Activated CD4-positive, alpha-beta T cell treated with anti-CD3 and anti-CD28 coated beads, Interleukin-2, amount 50 U/mL, for 1 hour (primary cell): ENCODE results near the gene COL4A3.

Experiments
- DNase-seq: peaks from one replicate; pipeline ENCODE4 v3.0.0-alpha.2; 2020

The COL4A3 gene

DNA sequence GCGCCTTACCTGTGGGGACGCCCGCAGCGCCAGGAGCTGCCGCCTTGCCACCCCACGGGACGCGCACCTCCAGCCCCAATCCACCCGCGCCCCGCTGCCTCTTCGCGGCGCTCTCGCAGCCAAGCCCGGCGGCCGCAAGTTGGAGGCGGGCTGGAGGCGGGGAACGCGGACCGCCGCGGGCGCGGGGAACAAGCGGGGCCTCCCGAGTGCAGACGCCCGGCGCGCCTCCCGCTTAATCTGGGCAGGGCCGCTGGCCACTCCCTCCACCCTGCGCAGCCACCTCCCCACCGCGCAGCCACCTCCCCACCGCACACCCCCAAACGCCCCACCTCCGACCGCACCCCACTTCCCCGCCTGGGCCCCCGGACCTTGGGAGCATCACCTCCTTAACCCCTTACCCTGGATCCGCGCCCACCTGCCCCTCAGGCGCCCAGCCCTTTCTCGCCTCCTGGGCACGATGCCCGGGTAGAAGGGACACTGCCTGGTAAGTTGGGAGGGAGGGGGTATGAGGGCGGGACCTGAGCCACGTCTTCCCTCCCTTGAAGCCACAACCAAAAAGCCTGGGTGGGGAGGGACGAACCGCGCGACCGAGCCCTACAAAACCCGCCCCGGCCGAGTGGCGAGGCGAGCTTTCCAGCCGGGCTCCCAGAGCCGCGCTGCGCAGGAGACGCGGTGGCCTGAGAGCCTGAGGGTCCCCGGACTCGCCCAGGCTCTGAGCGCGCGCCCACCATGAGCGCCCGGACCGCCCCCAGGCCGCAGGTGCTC is at the start of gene COL4A3, which contains the start of gene COL4A4:
TSS of gene COL4A3 (plus strand) at position 627 of the 765 bp plus-strand sequence. CDS start at position 730, 103 bp downstream.
TSS of gene COL4A4 (minus strand) at position 208 of the 765 bp plus-strand sequence. CDS start 16,722 bp downstream, outside the sequence.
- no peak for DNase-seq

DNA sequence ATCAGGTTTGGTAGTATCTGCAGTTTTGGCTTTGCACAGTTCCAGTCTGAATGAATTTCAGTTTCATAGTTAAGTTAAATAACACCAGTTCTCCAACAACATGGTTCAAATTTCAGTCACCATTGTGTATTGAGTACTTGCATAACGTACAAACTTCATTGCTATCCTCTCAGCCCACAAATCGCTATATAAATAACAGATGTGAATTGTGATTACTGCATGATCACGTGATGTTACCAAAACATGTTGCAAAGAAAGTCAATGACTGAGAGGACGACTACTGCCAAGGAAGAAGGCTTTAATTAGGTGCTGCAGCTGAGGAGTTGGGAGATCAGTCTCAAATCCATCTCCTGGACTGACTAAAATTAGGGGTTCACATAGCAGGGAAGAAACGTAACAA is 48.7 kb upstream of the COL4A3 start:
- no peak for DNase-seq

DNA sequence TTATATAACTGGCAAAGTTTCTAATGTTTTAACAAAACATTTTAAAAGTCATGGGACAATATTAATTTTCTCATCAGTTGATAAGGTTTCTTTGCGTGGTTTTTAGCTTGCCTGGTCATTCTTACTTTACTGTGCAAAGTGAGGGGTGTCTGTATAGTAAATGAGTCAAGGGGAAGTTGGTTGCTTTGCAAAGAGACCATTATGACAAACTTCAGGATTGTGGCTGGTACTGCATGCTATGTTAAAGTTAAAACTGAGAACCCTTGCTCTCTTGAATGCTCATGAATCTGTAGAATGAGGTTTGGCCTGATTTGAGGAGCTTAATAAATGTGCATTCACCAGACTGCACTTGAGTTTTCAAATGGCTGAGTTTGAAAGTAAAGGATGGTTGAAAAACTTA is 47.4 kb upstream of the COL4A3 start:
- no peak for DNase-seq

DNA sequence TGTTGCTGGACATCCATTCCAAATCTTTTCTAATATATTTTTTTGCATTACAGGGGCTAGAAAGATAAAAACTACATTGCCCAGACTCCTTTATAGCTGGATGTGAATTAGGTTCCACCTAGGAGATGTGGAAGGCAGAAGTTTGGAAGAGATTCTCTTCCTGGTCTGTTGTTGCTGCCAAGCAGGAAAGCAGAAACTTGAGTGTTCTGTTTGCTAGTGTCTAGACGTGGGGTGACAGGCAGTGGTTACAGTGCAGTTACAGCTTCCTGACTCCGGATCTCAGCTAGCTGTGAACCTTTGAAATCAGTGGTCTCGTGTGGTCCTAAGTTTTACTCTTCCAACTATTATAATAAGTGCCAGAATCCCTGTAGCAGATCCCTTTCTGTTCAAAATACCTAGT is 46.6 kb upstream of the COL4A3 start:
- no peak for DNase-seq

DNA sequence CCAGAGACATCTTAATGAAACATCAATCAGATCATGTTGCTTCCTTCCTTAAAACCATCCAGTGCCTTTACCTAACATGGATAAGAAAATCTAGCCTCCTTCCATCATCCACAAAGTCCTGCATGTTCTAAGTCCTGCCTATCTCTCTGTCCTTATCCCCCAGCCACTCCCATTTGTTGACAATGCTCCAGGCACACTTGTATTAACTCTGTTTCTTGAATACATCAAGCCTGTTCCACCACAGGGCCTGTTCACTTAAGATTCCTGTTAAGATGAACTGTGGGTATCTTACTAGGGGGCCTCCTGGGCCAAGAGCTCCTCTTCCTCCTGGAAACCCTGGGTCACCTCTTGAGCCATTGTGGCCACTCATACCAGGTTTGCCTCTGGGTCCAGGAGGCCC is 46.1 kb upstream of the COL4A3 start:
- no peak for DNase-seq

- no peak for DNase-seq
Measured at GRCh38 chr2:227123697-227124096, 40.7 kb upstream of the COL4A3 start.

- DNase-seq = no peak
Measured at GRCh38 chr2:227124811-227125210, 39.6 kb upstream of the COL4A3 start.

DNA sequence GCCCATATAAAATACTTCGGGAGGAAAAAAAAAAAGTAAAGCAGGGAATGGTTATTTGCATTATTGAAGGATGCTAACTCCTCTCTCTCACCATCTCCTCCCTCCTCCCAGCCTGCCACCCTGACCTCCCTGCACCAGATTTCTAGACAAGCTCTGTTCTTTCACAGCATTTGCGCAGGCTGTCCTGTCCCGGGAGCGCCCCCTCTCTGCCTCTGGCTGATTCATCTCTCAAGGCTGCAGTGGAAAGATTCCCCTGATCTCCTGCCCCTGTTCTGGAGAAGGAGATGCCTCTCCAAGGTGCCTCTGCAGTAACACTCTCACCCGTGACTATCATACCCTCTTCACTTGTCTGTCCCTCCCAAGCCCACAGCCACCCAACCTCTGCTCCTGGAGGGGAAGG is 38.9 kb upstream of the COL4A3 start:
- DNase-seq = no peak

DNA sequence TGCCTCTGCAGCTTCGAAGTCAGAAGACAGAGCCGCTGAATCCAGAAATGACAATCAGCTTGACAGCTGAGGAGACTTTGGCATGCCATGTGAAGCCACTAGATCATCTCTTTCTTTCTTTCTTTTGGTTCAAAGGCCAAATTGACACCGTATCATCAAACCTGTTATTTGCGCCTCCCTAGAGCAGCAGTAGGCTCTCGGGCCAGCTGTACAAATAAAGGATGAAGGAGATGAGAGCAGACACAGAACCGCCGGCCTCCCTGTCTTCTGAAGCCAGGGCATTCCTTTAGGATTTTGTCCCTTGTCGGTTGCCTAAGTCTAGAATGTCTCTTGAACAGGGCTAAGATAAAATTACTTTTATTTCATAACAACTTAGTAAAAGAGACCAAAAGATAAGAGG is 37.2 kb upstream of the COL4A3 start:
- DNase-seq = no peak

DNA sequence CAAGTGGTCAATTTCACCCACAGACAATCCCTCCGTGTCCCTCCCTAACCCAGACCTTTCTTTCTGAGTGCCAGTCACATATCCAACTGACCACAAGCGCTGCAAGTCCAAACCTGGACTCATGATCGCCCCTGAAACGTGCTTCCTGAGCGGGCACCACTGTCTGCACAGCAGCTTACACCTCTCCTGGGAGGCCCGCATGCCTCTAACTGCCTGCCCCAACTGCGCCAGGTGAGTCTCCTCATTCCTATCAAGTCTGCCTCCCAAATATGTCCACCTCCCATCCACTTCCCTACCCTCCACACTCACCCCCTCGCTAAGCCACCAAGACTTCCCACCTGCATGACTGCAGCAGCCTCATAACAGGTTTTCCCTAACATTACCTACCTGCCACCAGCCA is 33.8 kb upstream of the COL4A3 start:
- DNase-seq = no peak

DNA sequence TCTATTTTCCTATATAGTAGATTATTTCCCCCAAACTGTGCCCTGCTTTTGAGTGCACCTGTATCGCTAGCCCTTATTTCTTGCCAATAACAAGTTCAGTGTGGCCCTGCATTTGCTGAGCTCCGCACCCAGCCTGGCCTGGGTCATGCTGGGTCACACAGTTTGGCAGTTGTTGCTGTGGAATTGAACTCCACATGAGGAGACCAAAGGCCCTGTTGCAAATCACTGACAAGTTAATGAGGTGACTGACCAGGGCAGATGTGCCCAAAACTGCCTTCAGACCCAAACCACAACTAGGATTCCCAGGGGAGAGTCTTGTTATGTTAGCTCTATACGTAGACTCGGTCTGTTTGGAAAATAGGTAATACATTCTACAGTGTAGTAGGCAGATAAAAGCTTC is 31.4 kb upstream of the COL4A3 start:
- no peak for DNase-seq

GRCh38 chr2:227134591-227134990 is 29.8 kb upstream of the COL4A3 start:
- DNase-seq = no peak

- DNase-seq = no peak
Measured at GRCh38 chr2:227141301-227141700, 23.1 kb upstream of the COL4A3 start.

- no peak for DNase-seq
Measured at GRCh38 chr2:227143895-227144294, 20.5 kb upstream of the COL4A3 start.

DNA sequence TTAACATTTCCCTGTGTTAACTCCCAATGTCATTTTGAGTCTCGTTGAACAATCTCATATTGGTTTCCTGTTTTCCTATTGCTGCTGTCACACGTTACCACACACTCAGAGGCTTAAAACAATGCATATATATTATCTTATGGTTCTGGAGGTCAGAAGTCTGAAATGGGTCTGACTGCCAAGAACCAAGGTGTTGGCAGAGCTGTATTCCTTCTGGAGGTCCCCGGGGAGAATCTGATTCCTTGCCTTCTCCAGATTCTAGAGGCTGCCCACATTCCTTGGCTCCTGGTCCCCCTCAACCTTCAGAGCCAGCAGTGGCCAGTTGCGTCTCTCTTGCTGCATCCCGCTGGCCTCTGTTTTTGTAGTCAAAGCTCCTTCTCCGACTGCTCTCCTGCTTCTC is 18.0 kb upstream of the COL4A3 start:
- no peak for DNase-seq

DNA sequence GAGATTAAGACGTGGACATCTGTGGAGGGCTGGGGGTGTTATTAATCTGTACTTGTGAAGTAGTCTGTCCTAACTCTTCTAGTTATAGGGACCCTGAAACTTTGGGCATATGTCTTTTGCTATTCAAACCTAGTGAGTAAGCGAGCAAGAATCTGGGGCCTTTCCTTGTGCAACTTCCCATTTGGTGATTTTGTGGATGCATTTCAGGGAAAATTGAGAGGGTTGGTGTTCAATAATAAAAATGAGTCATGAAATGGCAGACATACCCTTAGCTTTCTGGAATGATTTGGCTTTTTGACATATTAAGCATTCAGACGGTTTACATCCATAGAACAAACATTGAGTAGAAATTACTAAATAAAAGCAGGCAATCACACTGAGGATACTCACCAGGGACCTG is 17.4 kb upstream of the COL4A3 start:
- DNase-seq = no peak

DNA sequence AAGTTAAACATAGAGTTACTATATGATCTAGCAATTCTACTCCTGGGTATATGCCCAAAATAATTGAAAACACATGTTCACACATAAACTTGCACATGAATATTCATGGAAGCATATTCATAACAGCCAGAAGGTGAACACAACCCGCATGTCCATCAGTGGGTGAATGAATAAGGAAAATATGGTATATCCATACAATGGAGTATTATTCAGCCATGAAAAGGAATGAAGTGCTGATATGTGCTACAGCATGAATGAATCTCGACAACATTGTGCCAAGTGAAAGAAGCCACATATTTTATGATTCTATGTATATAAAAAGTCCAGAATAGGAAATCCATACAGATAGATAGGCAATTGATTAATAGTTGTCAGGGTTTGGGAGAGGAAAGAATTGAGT is 16.3 kb upstream of the COL4A3 start:
- DNase-seq = no peak

DNA sequence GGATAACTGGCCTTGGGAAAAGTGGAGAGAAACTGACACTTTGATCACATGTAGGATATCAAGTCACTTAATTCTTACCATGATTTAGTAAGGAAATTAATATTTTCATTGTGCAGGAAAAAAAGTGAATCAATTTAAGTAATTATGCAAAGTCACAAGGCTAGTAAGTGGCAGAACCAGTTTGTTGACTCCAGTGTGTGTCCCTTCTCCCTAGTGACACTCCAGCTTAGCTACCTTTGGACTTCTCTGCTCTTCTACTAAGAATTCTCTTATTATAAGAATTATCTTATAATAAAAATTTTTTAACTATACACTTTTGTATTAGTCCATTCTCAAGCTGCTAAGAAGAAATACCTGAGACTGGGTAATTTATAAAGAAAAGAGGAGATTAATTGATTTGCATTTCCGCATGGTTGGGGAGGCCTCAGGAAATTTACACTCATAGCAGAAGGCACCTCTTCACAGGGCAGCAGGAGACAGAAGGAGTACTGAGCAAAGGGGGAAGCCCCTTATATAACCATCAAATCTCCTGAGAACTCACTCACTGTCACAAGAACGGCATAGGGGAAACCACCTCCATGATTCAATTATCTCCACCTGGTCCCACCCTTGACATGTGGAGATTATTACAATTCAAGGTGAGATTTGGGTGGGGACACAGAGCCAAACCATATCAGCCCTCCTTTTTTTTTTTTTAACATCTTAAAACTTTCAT is 14.0 kb upstream of the COL4A3 start:
- no peak for DNase-seq

DNA sequence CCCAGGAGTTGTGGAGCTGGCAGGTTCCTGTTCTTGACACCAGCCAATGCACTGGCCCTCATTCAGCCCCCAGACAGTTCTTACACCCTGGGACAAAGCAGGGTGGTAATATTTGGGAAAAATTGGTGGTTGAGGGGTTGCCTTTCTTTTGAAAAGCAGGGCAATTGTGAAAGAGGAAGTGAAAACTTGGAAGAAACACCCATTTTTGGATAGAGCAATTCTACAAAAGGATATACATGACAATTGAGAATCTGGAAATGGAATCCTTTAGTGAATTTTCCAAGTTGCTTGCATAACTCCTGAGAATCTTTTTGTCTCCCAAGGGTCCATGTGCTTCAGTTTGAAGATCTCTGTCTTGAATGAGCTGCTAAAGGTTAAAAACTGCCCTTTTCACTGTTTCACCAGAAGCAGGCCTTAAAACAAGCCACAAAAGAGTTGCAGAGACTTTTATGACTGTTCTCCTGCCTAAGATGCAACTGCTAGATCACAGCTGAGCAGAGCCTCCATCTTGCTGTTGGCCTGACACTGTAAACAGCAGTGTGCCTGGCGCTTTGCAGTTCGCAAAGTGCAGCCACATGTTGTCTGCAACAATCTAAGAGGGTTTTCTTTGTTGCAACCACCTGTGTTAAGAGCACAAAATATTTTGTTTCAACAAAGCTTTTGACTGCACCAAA is 12.2 kb upstream of the COL4A3 start:
- DNase-seq = no peak

- no peak for DNase-seq
Measured at GRCh38 chr2:227153307-227153706, 11.1 kb upstream of the COL4A3 start.

DNA sequence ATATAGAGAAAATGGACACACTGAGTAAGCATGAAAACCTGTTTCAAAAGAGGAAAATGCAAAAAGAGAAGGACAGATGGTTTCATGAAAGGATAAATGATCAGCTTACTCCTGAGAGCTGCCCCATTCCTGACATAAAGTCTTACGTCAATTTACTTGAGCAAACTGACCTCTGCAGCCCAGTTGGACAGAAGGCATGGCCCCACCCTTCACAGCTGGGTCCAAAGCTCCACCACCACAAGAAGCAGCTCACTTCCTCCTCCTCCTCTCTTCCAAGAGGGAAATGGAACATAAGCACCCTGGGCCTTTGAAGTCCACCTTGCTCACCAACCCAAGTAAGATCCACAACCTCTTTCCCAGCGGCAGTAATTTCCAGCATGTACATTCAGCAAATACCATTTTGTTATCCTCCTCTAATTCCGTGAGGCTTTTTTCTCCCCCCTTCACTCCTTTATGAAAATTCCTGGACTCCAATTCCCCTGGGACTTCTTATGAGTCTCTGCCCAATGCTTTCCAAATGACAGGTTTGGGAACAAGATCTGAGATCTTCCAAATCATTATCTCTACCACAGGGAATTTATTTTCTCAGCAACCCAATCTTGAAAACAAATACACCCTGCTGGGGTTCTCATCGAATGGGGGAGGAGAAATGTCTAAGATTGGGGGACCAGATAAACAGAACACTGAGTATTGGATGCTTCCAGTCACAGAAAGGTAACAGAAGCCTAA is 10.5 kb upstream of the COL4A3 start:
- DNase-seq = no peak

- no peak for DNase-seq
Measured at GRCh38 chr2:227154986-227155774, 9.2 kb upstream of the COL4A3 start.
